ENCODE measurements around the gene TPD52L2.

The TPD52L2 gene

GRCh38 chr20:63882257-63883200, 17.5 kb downstream of the TPD52L2 start:
- Histone ChIP-seq H3K4me1 (ENCODE audit: insufficient read depth, low read length) (no peaks in the 10 kb centered on the region), H2AFZ (ENCODE audit: low read depth, low read length) (no peak overlapping the region), H3K27me3 (ENCODE audit: insufficient read depth, low read length) (no peaks in the 10 kb centered on the region), H3K4me3 (ENCODE audit: low read length) (no peak overlapping the region), H3K36me3 (ENCODE audit: insufficient read depth, low read length) (peaks cover 52% of the 10 kb centered on the region), H3K9me3 (ENCODE audit: low read length) (no peaks in the 10 kb centered on the region)

DNA sequence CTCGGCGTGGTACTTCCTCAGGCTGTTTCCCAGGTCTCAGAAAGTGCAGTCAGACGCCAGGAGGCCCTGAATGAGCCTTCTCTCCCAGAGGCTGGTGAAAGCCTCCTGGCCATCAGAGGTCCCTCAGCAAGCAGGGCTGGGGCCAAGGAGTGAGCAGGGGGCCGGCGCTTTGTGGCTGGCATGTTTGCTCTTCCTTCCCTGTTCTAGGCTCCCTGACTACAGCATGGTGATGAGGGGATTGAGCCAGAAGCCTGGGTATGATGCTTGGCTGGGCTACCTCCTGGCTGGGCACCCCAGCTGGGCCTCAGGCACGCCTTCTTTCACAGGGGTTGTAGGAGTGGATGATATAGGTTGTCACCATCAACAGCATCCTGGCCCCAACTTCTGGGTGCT, 18.1 kb downstream of the TPD52L2 start:
- no peak overlapping the region for H3K4me3 ChIP-seq (ENCODE audit: low read length)
- H3K36me3 ChIP-seq (ENCODE audit: insufficient read depth, low read length) = peaks cover 53% of the 10 kb centered on the region
- no peak overlapping the region for H2AFZ ChIP-seq (ENCODE audit: low read depth, low read length)
- no peaks in the 10 kb centered on the region for H3K4me1 ChIP-seq (ENCODE audit: insufficient read depth, low read length)
- H3K27me3 ChIP-seq (ENCODE audit: insufficient read depth, low read length) = no peaks in the 10 kb centered on the region
- no peaks in the 10 kb centered on the region for H3K9me3 ChIP-seq (ENCODE audit: low read length)

- H3K4me1 ChIP-seq (ENCODE audit: insufficient read depth, low read length) = no peaks in the 10 kb centered on the region
- no peaks in the 10 kb centered on the region for H3K27me3 ChIP-seq (ENCODE audit: insufficient read depth, low read length)
- H3K9me3 ChIP-seq (ENCODE audit: low read length) = no peaks in the 10 kb centered on the region
- H3K36me3 ChIP-seq (ENCODE audit: insufficient read depth, low read length) = peaks cover 63% of the 10 kb centered on the region
- no peak overlapping the region for H3K4me3 ChIP-seq (ENCODE audit: low read length)
- H2AFZ ChIP-seq (ENCODE audit: low read depth, low read length) = no peak overlapping the region
These were observed 19.6 kb downstream of the TPD52L2 start for GRCh38 chr20:63884506-63885263.

- H3K9me3 ChIP-seq (ENCODE audit: low read length) = no peaks in the 10 kb centered on the region
- H3K4me1 ChIP-seq (ENCODE audit: insufficient read depth, low read length) = no peaks in the 10 kb centered on the region
- no peak overlapping the region for H2AFZ ChIP-seq (ENCODE audit: low read depth, low read length)
- no peak overlapping the region for H3K4me3 ChIP-seq (ENCODE audit: low read length)
- no peaks in the 10 kb centered on the region for H3K27me3 ChIP-seq (ENCODE audit: insufficient read depth, low read length)
- peaks cover 70% of the 10 kb centered on the region for H3K36me3 ChIP-seq (ENCODE audit: insufficient read depth, low read length)
These were observed 20.4 kb downstream of the TPD52L2 start for GRCh38 chr20:63885264-63886053.

DNA sequence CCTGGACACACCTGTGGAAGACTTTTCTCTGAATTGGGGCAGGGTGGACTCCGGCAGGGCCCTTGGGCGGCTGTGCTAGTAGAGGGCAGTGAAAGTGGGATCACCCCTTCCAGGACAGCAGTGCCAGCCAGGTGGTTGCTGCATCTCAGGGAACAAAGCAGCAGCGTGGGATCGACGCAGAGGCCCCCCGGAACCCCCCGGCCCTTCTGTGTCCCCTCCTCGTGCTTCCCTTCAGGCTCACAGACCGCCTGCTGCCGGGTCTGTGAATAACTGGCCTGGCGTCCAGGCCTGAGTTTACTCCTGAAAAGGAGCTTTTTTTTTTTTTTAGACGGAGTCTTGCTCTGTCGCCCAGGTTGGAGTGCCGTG, 21.0 kb downstream of the TPD52L2 start:
- Histone ChIP-seq H3K27me3 (ENCODE audit: insufficient read depth, low read length) (no peaks in the 10 kb centered on the region), H3K4me1 (ENCODE audit: insufficient read depth, low read length) (no peaks in the 10 kb centered on the region), H3K4me3 (ENCODE audit: low read length) (no peak overlapping the region), H2AFZ (ENCODE audit: low read depth, low read length) (no peak overlapping the region), H3K36me3 (ENCODE audit: insufficient read depth, low read length) (peaks cover 75% of the 10 kb centered on the region), H3K9me3 (ENCODE audit: low read length) (no peaks in the 10 kb centered on the region)

DNA sequence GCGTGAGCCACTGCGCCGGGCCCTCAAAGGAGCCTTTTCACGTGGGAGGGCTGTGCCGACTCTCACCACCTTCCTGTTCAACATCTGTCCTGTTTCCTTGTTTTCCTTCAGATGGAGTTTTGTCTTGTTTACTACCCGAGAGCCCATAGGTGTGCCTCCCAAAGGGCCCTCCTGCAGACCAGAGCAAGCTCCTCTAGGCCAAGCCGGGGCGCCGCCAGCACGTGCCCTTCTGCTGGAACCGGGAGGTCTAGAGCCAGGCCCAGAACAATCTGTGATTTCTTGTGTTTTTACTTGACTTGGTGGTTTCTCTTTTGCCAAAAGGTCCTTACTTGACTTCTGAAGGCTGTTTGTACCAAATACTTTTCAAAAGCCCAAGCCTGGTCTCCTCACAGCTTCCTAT, 21.9 kb downstream of the TPD52L2 start:
- no peak overlapping the region for H3K4me3 ChIP-seq (ENCODE audit: low read length)
- H3K36me3 ChIP-seq (ENCODE audit: insufficient read depth, low read length) = peaks cover 74% of the 10 kb centered on the region
- H3K9me3 ChIP-seq (ENCODE audit: low read length) = no peaks in the 10 kb centered on the region
- H3K4me1 ChIP-seq (ENCODE audit: insufficient read depth, low read length) = no peaks in the 10 kb centered on the region
- no peak overlapping the region for H2AFZ ChIP-seq (ENCODE audit: low read depth, low read length)
- H3K27me3 ChIP-seq (ENCODE audit: insufficient read depth, low read length) = no peaks in the 10 kb centered on the region

GRCh38 chr20:63889241-63890200, 24.5 kb downstream of the TPD52L2 start:
- Histone ChIP-seq H3K36me3 (ENCODE audit: insufficient read depth, low read length) (peaks cover 52% of the 10 kb centered on the region), H3K27me3 (ENCODE audit: insufficient read depth, low read length) (no peaks in the 10 kb centered on the region), H2AFZ (ENCODE audit: low read depth, low read length) (no peak overlapping the region), H3K9me3 (ENCODE audit: low read length) (no peaks in the 10 kb centered on the region), H3K4me1 (ENCODE audit: insufficient read depth, low read length) (peaks cover 4% of the 10 kb centered on the region), H3K4me3 (ENCODE audit: low read length) (no peak overlapping the region)

DNA sequence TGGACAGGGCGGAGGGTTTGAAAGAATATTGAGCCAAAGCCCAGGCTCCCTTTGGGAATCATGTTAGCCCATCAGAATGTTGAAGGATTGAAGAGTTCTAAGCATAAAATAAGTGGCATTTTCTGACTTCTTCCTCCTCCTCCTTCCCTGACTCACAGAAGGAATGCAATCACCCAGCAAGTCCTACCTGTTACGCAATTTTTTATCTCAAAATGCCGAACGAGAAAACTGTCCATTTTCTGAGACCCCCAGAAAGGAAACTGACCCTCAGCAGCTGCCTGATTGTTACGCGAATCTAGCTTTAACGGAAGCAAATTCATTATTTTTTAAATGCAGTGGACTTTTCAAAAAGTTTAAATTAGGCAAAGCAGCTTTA, 25.1 kb downstream of the TPD52L2 start:
- H2AFZ ChIP-seq (ENCODE audit: low read depth, low read length) = no peak overlapping the region
- H3K4me3 ChIP-seq (ENCODE audit: low read length) = no peak overlapping the region
- peaks cover 46% of the 10 kb centered on the region for H3K36me3 ChIP-seq (ENCODE audit: insufficient read depth, low read length)
- peaks cover 4% of the 10 kb centered on the region for H3K4me1 ChIP-seq (ENCODE audit: insufficient read depth, low read length)
- H3K9me3 ChIP-seq (ENCODE audit: low read length) = no peaks in the 10 kb centered on the region
- no peaks in the 10 kb centered on the region for H3K27me3 ChIP-seq (ENCODE audit: insufficient read depth, low read length)

GRCh38 chr20:63890616-63891015, 25.5 kb downstream of the TPD52L2 start:
- no peak overlapping the region for H2AFZ ChIP-seq (ENCODE audit: low read depth, low read length)
- peaks cover 41% of the 10 kb centered on the region for H3K36me3 ChIP-seq (ENCODE audit: insufficient read depth, low read length)
- H3K27me3 ChIP-seq (ENCODE audit: insufficient read depth, low read length) = no peaks in the 10 kb centered on the region
- H3K4me3 ChIP-seq (ENCODE audit: low read length) = no peak overlapping the region
- H3K4me1 ChIP-seq (ENCODE audit: insufficient read depth, low read length) = peaks cover 4% of the 10 kb centered on the region
- H3K9me3 ChIP-seq (ENCODE audit: low read length) = no peaks in the 10 kb centered on the region

GRCh38 chr20:63891061-63892002, 26.3 kb downstream of the TPD52L2 start:
- Histone ChIP-seq H3K36me3 (ENCODE audit: insufficient read depth, low read length) (peaks cover 37% of the 10 kb centered on the region), H3K4me1 (ENCODE audit: insufficient read depth, low read length) (peaks cover 8% of the 10 kb centered on the region), H3K27me3 (ENCODE audit: insufficient read depth, low read length) (no peaks in the 10 kb centered on the region), H3K4me3 (ENCODE audit: low read length) (no peak overlapping the region), H2AFZ (ENCODE audit: low read depth, low read length) (no peak overlapping the region), H3K9me3 (ENCODE audit: low read length) (no peaks in the 10 kb centered on the region)

- peaks cover 13% of the 10 kb centered on the region for H3K4me1 ChIP-seq (ENCODE audit: insufficient read depth, low read length)
- H3K36me3 ChIP-seq (ENCODE audit: insufficient read depth, low read length) = peaks cover 32% of the 10 kb centered on the region
- no peaks in the 10 kb centered on the region for H3K27me3 ChIP-seq (ENCODE audit: insufficient read depth, low read length)
- H3K9me3 ChIP-seq (ENCODE audit: low read length) = no peaks in the 10 kb centered on the region
- H2AFZ ChIP-seq (ENCODE audit: low read depth, low read length) = no peak overlapping the region
- H3K4me3 ChIP-seq (ENCODE audit: low read length) = no peak overlapping the region
These were observed 27.3 kb downstream of the TPD52L2 start for GRCh38 chr20:63892402-63892801.
